Measurements from ENCODE around the gene KMT2C.

The KMT2C gene

GRCh38 chr7:152363798-152364197 lies 72.0 kb downstream of the KMT2C start:
- no peak overlapping the region for H3K9ac ChIP-seq (ENCODE audit: low read length)
- H3K79me2 ChIP-seq (ENCODE audit: insufficient read depth, low read length) = peaks cover 100% of the 10 kb centered on the region
- no peak for TF ChIP-seq EZH2phosphoT487 (conservative IDR thresholded peaks at IDR 0.05; ENCODE audit: low read length)
- TF ChIP-seq, protein P1, sequence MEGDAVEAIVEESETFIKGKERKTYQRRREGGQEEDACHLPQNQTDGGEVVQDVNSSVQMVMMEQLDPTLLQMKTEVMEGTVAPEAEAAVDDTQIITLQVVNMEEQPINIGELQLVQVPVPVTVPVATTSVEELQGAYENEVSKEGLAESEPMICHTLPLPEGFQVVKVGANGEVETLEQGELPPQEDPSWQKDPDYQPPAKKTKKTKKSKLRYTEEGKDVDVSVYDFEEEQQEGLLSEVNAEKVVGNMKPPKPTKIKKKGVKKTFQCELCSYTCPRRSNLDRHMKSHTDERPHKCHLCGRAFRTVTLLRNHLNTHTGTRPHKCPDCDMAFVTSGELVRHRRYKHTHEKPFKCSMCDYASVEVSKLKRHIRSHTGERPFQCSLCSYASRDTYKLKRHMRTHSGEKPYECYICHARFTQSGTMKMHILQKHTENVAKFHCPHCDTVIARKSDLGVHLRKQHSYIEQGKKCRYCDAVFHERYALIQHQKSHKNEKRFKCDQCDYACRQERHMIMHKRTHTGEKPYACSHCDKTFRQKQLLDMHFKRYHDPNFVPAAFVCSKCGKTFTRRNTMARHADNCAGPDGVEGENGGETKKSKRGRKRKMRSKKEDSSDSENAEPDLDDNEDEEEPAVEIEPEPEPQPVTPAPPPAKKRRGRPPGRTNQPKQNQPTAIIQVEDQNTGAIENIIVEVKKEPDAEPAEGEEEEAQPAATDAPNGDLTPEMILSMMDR (IDR thresholded peaks at IDR 0.05; ENCODE audit: insufficient read depth, low read length, poor library complexity, severe bottlenecking) = no peak
- H3K9me2 ChIP-seq (replicated peaks; ENCODE audit: insufficient read depth, low read length) = no peaks in the 10 kb centered on the region
- H3K9me3 ChIP-seq (ENCODE audit: insufficient read depth, low read length) = no peaks in the 10 kb centered on the region
- peaks cover 3% of the 10 kb centered on the region; the same call in 1 of the 2 replicates for H3K36me3 ChIP-seq (ENCODE audit: low read length)
- no peaks in the 10 kb centered on the region for H3K27me3 ChIP-seq (ENCODE audit: low read length)
- peaks cover 36% of the 10 kb centered on the region for H4K20me1 ChIP-seq (ENCODE audit: low read depth, low read length)
- H3K27ac ChIP-seq (ENCODE audit: low read depth, low read length) = no peak overlapping the region
- H3K4me3 ChIP-seq (ENCODE audit: insufficient read depth, low read length, poor library complexity, severe bottlenecking) = no peak overlapping the region
- H3F3A ChIP-seq (ENCODE audit: insufficient read depth) = peaks cover 4% of the 10 kb centered on the region; the same call in 1 of the 2 replicates
- H2AFZ ChIP-seq (ENCODE audit: low read depth, low read length, severe bottlenecking) = no peak overlapping the region
- H3K4me2 ChIP-seq (ENCODE audit: low read depth, low read length, poor library complexity, severe bottlenecking) = no peak overlapping the region

DNA sequence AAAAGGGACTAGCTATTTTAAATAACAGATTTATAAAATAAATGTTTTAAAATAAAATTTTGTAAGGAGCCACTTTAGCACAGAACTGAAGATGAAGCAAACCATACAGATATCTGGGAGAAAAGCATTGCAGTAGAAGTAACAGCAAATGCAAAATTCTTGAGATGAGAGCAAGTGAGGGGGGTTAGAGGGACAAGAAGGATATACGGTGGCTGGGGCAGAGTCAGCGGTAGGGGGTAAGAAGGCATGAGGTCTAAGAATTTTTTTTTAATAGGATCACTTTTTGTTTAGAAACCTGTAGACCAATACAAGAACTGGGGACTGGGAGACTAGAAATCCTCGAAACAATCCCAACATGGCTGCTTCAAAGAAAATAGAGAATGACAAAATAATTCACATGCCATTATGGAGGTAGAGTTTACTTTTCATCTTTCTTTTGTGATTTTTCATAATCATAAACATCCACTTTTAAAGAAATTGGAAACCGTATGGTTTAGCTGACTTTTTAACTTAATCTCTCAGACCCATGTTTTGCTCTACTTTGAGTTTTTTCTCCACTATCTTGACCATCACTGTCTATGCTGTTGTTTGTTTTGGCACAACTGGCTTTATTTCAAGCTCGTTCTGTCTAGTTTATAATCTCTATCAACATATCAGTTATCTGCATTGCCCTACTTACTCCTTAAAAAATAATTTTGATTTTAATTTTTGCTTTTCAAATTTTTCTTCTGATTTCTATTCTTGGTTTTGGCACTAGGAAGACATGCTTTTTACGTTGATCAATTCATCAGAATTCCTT lies 73.5 kb downstream of the KMT2C start:
- Histone ChIP-seq H3K36me3 (ENCODE audit: low read length) (peaks cover 3% of the 10 kb centered on the region; the same call in 1 of the 2 replicates), H3K9ac (ENCODE audit: low read length) (no peak overlapping the region), H3K4me2 (ENCODE audit: low read depth, low read length, poor library complexity, severe bottlenecking) (no peak overlapping the region), H4K20me1 (ENCODE audit: low read depth, low read length) (peaks cover 44% of the 10 kb centered on the region), H3K9me2 (replicated peaks; ENCODE audit: insufficient read depth, low read length) (no peaks in the 10 kb centered on the region), H3K27me3 (ENCODE audit: low read length) (no peaks in the 10 kb centered on the region), H3K79me2 (ENCODE audit: insufficient read depth, low read length) (peaks cover 96% of the 10 kb centered on the region), H3K9me3 (ENCODE audit: insufficient read depth, low read length) (no peaks in the 10 kb centered on the region), H3K27ac (ENCODE audit: low read depth, low read length) (no peak overlapping the region), H2AFZ (ENCODE audit: low read depth, low read length, severe bottlenecking) (no peak overlapping the region), H3K4me3 (ENCODE audit: insufficient read depth, low read length, poor library complexity, severe bottlenecking) (no peak overlapping the region), H3F3A (ENCODE audit: insufficient read depth) (peaks cover 4% of the 10 kb centered on the region; the same call in 1 of the 2 replicates)
- TF ChIP-seq EZH2phosphoT487 (conservative IDR thresholded peaks at IDR 0.05; ENCODE audit: low read length) = no peak
- TF ChIP-seq, protein P1 (IDR thresholded peaks at IDR 0.05; ENCODE audit: insufficient read depth, low read length, poor library complexity, severe bottlenecking) = no peak

DNA sequence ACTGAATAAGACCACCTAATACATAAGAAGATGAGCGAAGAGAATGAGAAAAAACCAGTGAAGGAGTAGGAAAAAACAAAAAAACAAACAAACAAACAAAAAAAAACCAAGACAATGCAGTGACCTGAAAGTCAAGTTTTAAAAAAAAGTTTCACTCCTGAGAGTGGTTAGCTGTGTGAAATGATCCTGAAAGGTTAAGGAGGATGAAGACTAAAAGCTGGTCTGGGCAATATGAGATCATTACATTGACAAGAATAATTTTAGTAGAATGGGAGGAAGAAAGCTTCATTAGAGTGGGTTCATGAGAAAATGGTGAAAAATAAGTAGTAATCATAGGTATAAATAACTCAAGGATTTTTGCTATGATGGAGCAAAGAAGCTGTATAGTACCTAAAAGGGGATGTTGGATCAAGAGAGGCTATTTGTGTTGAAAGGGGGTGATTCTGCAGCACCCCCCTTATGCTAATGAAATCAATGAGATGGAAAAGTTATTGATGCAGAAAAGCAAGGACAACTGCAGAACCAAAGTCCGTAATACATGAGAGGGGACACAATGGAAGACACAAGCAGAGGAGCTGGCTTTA lies 80.2 kb downstream of the KMT2C start:
- Histone ChIP-seq H3K4me2 (ENCODE audit: low read depth, low read length, poor library complexity, severe bottlenecking) (no peak overlapping the region), H3F3A (ENCODE audit: insufficient read depth) (no peaks in the 10 kb centered on the region), H3K27me3 (ENCODE audit: low read length) (no peaks in the 10 kb centered on the region), H3K9ac (ENCODE audit: low read length) (no peak overlapping the region), H3K4me3 (ENCODE audit: insufficient read depth, low read length, poor library complexity, severe bottlenecking) (no peak overlapping the region), H3K9me3 (ENCODE audit: insufficient read depth, low read length) (no peaks in the 10 kb centered on the region), H3K36me3 (ENCODE audit: low read length) (peaks cover 16% of the 10 kb centered on the region; the same call in 1 of the 2 replicates), H3K79me2 (ENCODE audit: insufficient read depth, low read length) (peaks cover 76% of the 10 kb centered on the region), H3K27ac (ENCODE audit: low read depth, low read length) (no peak overlapping the region), H4K20me1 (ENCODE audit: low read depth, low read length) (peaks cover 8% of the 10 kb centered on the region), H2AFZ (ENCODE audit: low read depth, low read length, severe bottlenecking) (no peak overlapping the region), H3K9me2 (replicated peaks; ENCODE audit: insufficient read depth, low read length) (no peaks in the 10 kb centered on the region)
- TF ChIP-seq, protein P1 (IDR thresholded peaks at IDR 0.05; ENCODE audit: insufficient read depth, low read length, poor library complexity, severe bottlenecking) = no peak
- no peak for TF ChIP-seq EZH2phosphoT487 (conservative IDR thresholded peaks at IDR 0.05; ENCODE audit: low read length)
